ENCODE results near the gene CMTM2. TPM values are rescaled to one million over a fixed set of nuclear protein-coding genes. Genes with fewer than 3 reads are reported as not detected.
A peak's percentile ranks its signal among the peaks of the same experiment; 100 is the strongest.
"Not testable (repeated sequence)": the region's sequence is repeated elsewhere in the genome, so short reads cannot be mapped to it uniquely, and the experiment has no call there.

CMTM2 gene
- total RNA-seq, 1 donor from 2014 or later: 0.80 TPM

DNA sequence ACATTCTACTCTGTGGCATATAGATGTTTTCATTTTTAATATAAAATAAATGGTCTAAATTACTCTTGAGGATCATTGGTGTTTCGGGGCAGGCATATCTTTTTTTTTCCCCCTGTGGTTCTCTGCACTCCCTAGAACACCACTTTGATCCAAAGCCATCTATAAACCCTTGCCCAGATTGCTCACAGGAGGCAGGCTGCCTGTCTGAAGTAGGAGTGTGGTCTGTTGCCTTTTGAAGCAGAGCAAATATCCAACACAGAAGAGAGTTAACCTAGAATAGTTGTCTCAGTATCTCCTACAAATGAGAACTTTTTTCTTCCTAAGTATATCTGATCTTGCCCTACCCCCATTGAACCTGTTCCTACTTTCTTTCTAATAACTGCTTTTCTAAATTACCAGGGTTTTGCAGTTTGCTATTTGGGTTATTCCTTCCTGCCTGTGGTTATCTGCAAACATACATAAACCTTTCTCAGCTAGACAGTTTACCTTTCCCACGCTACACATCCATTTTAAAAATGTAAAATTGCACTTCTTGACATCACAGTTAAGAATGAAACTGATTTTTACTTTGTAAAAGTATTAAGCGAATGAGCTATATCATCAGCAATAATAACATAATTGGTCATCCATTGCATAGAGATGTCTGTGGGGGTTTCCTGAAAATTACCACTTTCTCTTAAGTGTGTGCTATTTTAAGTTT, 17.7 kb upstream of the CMTM2 start:
- no peaks in the 10 kb centered on the region for H3K27me3 Mint-ChIP-seq (ENCODE audit: insufficient read depth)
- intact Hi-C loops (cut with micrococcal nuclease): loop anchor here (1.0 kb wide), 1 partner anchor 47 kb away; no protein-coding TSS in a partner anchor
- H3K27ac Mint-ChIP-seq: peak overlapping the region; percentile 84
- peaks cover 82% of the 10 kb centered on the region for H3K4me1 Mint-ChIP-seq (ENCODE audit: low read depth)
- peak overlapping the region; percentile 50 for H3K4me3 Mint-ChIP-seq
- peaks cover 59% of the 10 kb centered on the region for H3K36me3 Mint-ChIP-seq (ENCODE audit: low read depth)
- no peak for DNase-seq (ENCODE audit: low spot score)
- no peaks in the 10 kb centered on the region for H3K9me3 Mint-ChIP-seq

- peaks cover 65% of the 10 kb centered on the region for H3K36me3 Mint-ChIP-seq (ENCODE audit: low read depth)
- H3K27me3 Mint-ChIP-seq (ENCODE audit: insufficient read depth): no peaks in the 10 kb centered on the region
- peaks cover 3% of the 10 kb centered on the region for H3K9me3 Mint-ChIP-seq
- H3K27ac Mint-ChIP-seq: no peak overlapping the region
- H3K4me3 Mint-ChIP-seq: no peak overlapping the region
- H3K4me1 Mint-ChIP-seq (ENCODE audit: low read depth): peaks cover 78% of the 10 kb centered on the region
- no peak for DNase-seq (ENCODE audit: low spot score)
- intact Hi-C loops (cut with micrococcal nuclease): no loop called here
Measured at GRCh38 chr16:66562409-66562808, 16.9 kb upstream of the CMTM2 start.

GRCh38 chr16:66562986-66563385, 16.3 kb upstream of the CMTM2 start:
- DNase-seq (ENCODE audit: low spot score): no peak
- peaks cover 68% of the 10 kb centered on the region for H3K36me3 Mint-ChIP-seq (ENCODE audit: low read depth)
- H3K27ac Mint-ChIP-seq: peak overlapping the region; percentile 42
- peaks cover 3% of the 10 kb centered on the region for H3K9me3 Mint-ChIP-seq
- H3K27me3 Mint-ChIP-seq (ENCODE audit: insufficient read depth): no peaks in the 10 kb centered on the region
- H3K4me3 Mint-ChIP-seq: peak overlapping the region; percentile 21
- intact Hi-C loops (cut with micrococcal nuclease): loop anchor here (1.0 kb wide), 1 partner anchor 11 kb away; the partner anchor contains the start of gene CKLF
- peaks cover 77% of the 10 kb centered on the region for H3K4me1 Mint-ChIP-seq (ENCODE audit: low read depth)

DNA sequence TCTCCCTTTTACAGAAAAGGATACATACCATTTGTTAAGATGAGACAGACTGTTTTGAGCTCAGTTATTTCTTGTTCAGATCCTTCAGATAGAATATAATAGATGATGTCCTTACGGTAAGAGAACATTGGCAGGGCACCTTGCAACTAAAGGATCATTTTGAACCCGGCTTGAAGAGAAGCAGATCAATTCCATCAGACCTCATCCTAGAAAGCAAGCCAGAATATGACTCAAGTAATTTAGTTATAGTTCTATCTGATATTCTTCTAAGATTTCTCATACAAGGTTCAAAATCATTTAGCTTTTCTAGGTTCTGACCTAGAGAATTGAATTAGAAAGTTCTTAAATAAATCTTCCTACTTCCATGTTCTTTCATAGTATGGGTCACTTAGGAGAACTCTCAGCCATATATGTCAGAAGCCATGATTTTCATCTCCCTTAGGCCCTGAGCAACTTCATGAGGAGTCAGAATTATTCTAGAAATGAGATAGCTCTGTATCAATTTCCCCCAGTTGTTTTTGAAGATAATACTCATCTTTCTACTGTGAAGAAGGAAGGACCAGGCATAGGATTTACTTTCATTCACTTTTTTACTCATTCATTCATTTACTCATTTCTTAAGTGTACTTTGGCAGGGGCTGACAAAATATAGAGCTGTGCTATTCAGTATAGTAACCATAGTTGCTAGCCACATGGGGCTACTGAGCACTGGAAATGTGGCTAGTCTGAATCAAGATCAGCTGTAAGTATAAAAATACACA, 15.5 kb upstream of the CMTM2 start:
- H3K4me3 Mint-ChIP-seq: no peak overlapping the region
- no peak for DNase-seq (ENCODE audit: low spot score)
- peaks cover 3% of the 10 kb centered on the region for H3K9me3 Mint-ChIP-seq
- H3K27me3 Mint-ChIP-seq (ENCODE audit: insufficient read depth): no peaks in the 10 kb centered on the region
- peaks cover 62% of the 10 kb centered on the region for H3K36me3 Mint-ChIP-seq (ENCODE audit: low read depth)
- H3K4me1 Mint-ChIP-seq (ENCODE audit: low read depth): peaks cover 69% of the 10 kb centered on the region
- intact Hi-C loops (cut with micrococcal nuclease): loop anchor here (1.0 to 2.0 kb wide), 6 partner anchors 11 to 46 kb away; partner anchors contain the start of genes CKLF and CMTM3
- peak overlapping the region; percentile 70 for H3K27ac Mint-ChIP-seq

- Mint-ChIP-seq H3K4me3 (no peak within 1 kb of the TSS), H3K9me3 (peaks cover 3% of the 10 kb centered on the region), H3K27ac (peak within 1 kb of the TSS; percentile 18), H3K27me3 (ENCODE audit: insufficient read depth) (no peaks in the 10 kb centered on the region), H3K4me1 (ENCODE audit: low read depth) (peaks cover 60% of the 10 kb centered on the region), H3K36me3 (ENCODE audit: low read depth) (peaks cover 61% of the 10 kb centered on the region)
- no peak for DNase-seq (ENCODE audit: low spot score)
- intact Hi-C loops (cut with micrococcal nuclease): no loop called here
Measured at GRCh38 chr16:66566051-66566901, 13.0 kb upstream of the CMTM2 start, which contains the start of gene CMTM1. Gene CMTM1, plus strand, starts transcription at chr16:66566439. Its CDS starts 75 bp downstream, at chr16:66566514.

DNA sequence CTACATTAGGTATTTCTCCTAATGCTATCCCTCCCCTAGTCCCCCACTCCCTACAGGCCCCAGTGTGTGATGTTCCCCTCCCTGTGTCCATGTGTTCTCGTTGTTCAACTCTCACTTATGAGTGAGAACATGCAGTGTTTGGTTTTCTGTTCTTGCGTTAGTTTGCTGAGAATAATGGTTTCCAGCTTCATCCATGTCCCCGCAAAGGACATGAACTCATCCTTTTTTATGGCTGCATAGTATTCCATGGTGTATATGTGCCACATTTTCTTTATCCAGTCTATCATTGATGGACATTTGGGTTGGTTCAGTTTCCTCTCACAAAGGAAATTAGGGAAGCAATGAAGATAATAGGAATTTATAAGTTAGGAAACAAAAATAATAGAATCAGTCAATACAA, 12.0 kb upstream of the CMTM2 start:
- Mint-ChIP-seq H3K27ac (peak overlapping the region; percentile 18), H3K36me3 (ENCODE audit: low read depth) (peaks cover 60% of the 10 kb centered on the region), H3K4me1 (ENCODE audit: low read depth) (peaks cover 54% of the 10 kb centered on the region)
- H3K27me3 Mint-ChIP-seq (ENCODE audit: insufficient read depth); intact Hi-C loops (cut with micrococcal nuclease); H3K9me3 Mint-ChIP-seq; DNase-seq (ENCODE audit: low spot score); H3K4me3 Mint-ChIP-seq: not testable (repeated sequence)

- peaks cover 3% of the 10 kb centered on the region for H3K9me3 Mint-ChIP-seq
- no peak overlapping the region for H3K4me3 Mint-ChIP-seq
- H3K36me3 Mint-ChIP-seq (ENCODE audit: low read depth): peaks cover 56% of the 10 kb centered on the region
- intact Hi-C loops (cut with micrococcal nuclease): no loop called here
- no peak for DNase-seq (ENCODE audit: low spot score)
- H3K4me1 Mint-ChIP-seq (ENCODE audit: low read depth): peaks cover 47% of the 10 kb centered on the region
- H3K27ac Mint-ChIP-seq: no peak overlapping the region
- H3K27me3 Mint-ChIP-seq (ENCODE audit: insufficient read depth): no peaks in the 10 kb centered on the region
Measured at GRCh38 chr16:66568355-66568754, 10.9 kb upstream of the CMTM2 start.

DNA sequence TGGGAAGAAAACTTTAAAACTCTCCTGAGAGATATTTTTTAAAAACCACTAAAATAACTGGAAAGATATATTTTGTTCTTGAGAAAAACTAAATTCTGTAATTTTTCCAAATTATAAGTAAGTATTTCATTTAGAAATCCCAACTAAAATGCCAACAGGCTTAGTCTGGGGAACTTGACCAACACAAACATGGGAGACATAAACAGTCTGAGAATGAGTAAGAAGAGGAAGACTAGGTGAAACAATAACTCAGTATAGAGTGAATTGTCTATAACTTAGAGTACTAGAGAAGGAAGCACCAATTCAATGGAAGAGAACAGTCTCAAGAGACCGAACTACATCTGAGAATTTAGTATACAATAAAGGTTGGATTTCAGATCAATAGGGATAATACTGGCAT, 10.1 kb upstream of the CMTM2 start:
- Mint-ChIP-seq H3K4me3 (no peak overlapping the region), H3K9me3 (peaks cover 3% of the 10 kb centered on the region), H3K4me1 (ENCODE audit: low read depth) (peaks cover 39% of the 10 kb centered on the region), H3K27ac (no peak overlapping the region), H3K27me3 (ENCODE audit: insufficient read depth) (no peaks in the 10 kb centered on the region), H3K36me3 (ENCODE audit: low read depth) (peaks cover 52% of the 10 kb centered on the region)
- no peak for DNase-seq (ENCODE audit: low spot score)
- intact Hi-C loops (cut with micrococcal nuclease): no loop called here

- intact Hi-C loops (cut with micrococcal nuclease): no loop called here
- H3K4me3 Mint-ChIP-seq: no peak overlapping the region
- peaks cover 3% of the 10 kb centered on the region for H3K9me3 Mint-ChIP-seq
- no peaks in the 10 kb centered on the region for H3K27me3 Mint-ChIP-seq (ENCODE audit: insufficient read depth)
- DNase-seq (ENCODE audit: low spot score): no peak
- H3K4me1 Mint-ChIP-seq (ENCODE audit: low read depth): peaks cover 35% of the 10 kb centered on the region
- no peak overlapping the region for H3K27ac Mint-ChIP-seq
- H3K36me3 Mint-ChIP-seq (ENCODE audit: low read depth): peaks cover 56% of the 10 kb centered on the region
Measured at GRCh38 chr16:66569827-66570405, 9.3 kb upstream of the CMTM2 start.

DNA sequence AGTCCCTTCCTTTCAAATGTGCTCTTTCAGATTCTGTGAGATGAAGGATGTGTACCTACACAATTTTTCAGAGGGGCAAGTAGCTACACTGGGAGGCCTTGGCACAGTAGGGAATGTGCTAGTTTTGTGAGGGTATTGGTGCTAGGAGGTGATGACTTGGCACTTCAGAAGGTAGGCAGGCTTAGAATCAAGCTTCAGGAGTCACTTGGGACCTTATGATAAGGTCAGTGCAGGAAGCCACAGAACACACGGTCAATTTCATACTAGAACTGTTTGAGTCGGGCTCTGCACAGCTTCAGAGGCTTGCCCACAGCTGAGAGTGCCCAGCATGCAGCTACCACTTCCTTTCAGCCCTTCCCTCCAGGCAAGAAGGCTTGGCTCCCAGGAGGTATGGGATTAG, 6.9 kb upstream of the CMTM2 start:
- H3K4me1 Mint-ChIP-seq (ENCODE audit: low read depth): peaks cover 27% of the 10 kb centered on the region
- no peak for DNase-seq (ENCODE audit: low spot score)
- H3K27me3 Mint-ChIP-seq (ENCODE audit: insufficient read depth): peaks cover 6% of the 10 kb centered on the region
- peaks cover 46% of the 10 kb centered on the region for H3K36me3 Mint-ChIP-seq (ENCODE audit: low read depth)
- peak overlapping the region; percentile 2 for H3K27ac Mint-ChIP-seq
- H3K4me3 Mint-ChIP-seq: no peak overlapping the region
- peaks cover 1% of the 10 kb centered on the region for H3K9me3 Mint-ChIP-seq
- intact Hi-C loops (cut with micrococcal nuclease): no loop called here

GRCh38 chr16:66574081-66574480, 5.2 kb upstream of the CMTM2 start:
- H3K36me3 Mint-ChIP-seq (ENCODE audit: low read depth): peaks cover 49% of the 10 kb centered on the region
- H3K4me3 Mint-ChIP-seq: no peak overlapping the region
- intact Hi-C loops (cut with micrococcal nuclease): no loop called here
- peaks cover 23% of the 10 kb centered on the region for H3K27me3 Mint-ChIP-seq (ENCODE audit: insufficient read depth)
- DNase-seq (ENCODE audit: low spot score): no peak
- H3K9me3 Mint-ChIP-seq: no peaks in the 10 kb centered on the region
- H3K27ac Mint-ChIP-seq: no peak overlapping the region
- peaks cover 21% of the 10 kb centered on the region for H3K4me1 Mint-ChIP-seq (ENCODE audit: low read depth)

GRCh38 chr16:66574531-66574930, 4.7 kb upstream of the CMTM2 start:
- H3K4me1 Mint-ChIP-seq (ENCODE audit: low read depth): peaks cover 17% of the 10 kb centered on the region
- no peak for DNase-seq (ENCODE audit: low spot score)
- H3K4me3 Mint-ChIP-seq: no peak overlapping the region
- peaks cover 46% of the 10 kb centered on the region for H3K36me3 Mint-ChIP-seq (ENCODE audit: low read depth)
- no peak overlapping the region for H3K27ac Mint-ChIP-seq
- intact Hi-C loops (cut with micrococcal nuclease): no loop called here
- no peaks in the 10 kb centered on the region for H3K9me3 Mint-ChIP-seq
- H3K27me3 Mint-ChIP-seq (ENCODE audit: insufficient read depth): peaks cover 25% of the 10 kb centered on the region

Measured in activated T-helper 1 cell treated with anti-CD3 and anti-CD28 coated beads, Interleukin-12 subunit alpha, Interleukin-12 subunit beta, Interleukin-2, Interleukin-4 antibody, amounts not matched to agents 30 ng/mL and 10 ng/mL and 1 ng/mL, durations not matched to agents 14 hours and 24 hours and 36 hours (primary cell).